ENCODE results near the gene MYOT. TPM values are rescaled to one million over a fixed set of nuclear protein-coding genes. Genes with fewer than 3 reads are reported as not detected.
A peak's percentile ranks its signal among the peaks of the same experiment; 100 is the strongest.
"Not testable (repeated sequence)": the region's sequence is repeated elsewhere in the genome, so short reads cannot be mapped to it uniquely, and the experiment has no call there.

MYOT gene
- total RNA-seq, 4 donors from 2014 or later, result 3.2 to 15.8 (median 4.1) TPM; not detected in 1

DNA sequence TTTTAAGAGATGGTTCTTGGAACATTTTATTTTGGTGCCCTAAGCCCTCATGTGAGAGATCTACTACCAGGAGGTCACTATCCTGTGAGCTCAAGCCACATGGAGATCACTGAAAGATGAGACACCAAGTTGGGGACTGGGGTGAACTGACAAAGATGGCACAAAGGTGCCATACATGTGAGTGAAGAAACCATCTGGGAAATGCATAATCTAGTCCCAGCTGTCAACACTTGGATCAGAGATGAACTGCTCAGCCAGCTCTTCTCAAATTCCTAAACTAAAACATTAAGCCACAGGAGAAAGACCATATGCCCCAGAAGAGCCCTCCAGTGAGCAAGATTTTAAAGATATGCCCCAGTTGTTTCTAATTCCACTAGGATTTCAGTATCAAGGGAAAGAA, 22.2 kb upstream of the MYOT start:
- DNase-seq (ENCODE audit: low spot score) (no peak), ATAC-seq (ENCODE audit: low FRiP score) (no peak)
- TF ChIP-seq, protein P1, sequence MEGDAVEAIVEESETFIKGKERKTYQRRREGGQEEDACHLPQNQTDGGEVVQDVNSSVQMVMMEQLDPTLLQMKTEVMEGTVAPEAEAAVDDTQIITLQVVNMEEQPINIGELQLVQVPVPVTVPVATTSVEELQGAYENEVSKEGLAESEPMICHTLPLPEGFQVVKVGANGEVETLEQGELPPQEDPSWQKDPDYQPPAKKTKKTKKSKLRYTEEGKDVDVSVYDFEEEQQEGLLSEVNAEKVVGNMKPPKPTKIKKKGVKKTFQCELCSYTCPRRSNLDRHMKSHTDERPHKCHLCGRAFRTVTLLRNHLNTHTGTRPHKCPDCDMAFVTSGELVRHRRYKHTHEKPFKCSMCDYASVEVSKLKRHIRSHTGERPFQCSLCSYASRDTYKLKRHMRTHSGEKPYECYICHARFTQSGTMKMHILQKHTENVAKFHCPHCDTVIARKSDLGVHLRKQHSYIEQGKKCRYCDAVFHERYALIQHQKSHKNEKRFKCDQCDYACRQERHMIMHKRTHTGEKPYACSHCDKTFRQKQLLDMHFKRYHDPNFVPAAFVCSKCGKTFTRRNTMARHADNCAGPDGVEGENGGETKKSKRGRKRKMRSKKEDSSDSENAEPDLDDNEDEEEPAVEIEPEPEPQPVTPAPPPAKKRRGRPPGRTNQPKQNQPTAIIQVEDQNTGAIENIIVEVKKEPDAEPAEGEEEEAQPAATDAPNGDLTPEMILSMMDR (IDR thresholded peaks at IDR 0.05), result no peak

DNA sequence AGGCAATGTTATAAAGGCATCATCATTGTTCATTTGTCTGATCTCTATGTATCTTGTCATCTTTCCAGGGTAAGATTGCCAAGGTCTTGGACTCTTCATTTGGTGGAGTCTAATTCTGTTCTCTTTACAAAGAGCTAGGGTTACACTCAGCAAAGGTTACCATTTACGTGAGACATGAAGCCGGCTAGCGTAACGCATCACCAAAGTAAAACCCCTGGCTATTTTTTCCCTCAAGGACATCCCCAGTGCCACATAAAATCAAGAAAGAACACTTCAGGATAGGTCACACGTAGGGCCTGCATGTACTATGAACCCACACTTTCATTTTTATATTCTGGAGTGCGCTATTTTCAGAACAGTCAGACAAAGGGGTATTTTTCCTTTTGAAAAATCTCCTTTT, 20.0 kb upstream of the MYOT start:
- DNase-seq (ENCODE audit: low spot score), result no peak
- ATAC-seq (ENCODE audit: low FRiP score), result no peak
- TF ChIP-seq, protein P1 (IDR thresholded peaks at IDR 0.05), result no peak

DNA sequence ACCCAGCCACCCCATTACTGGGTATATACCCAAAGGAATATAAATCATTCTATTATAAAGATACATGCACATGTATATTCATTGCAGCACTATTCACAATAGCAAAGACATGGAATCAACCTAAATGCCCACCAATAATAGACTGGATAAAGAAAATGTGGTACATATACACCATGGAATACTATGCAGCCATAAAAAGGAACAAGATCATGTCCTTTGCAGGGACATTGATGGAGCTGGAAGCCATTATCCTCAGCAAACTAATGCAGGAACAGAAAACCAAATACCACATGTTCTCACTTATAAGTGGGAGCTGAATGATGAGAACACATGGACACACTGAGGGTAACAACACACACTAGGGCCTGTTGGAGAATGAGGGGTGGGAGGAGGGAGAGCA, 14.5 kb upstream of the MYOT start:
- ATAC-seq (ENCODE audit: low FRiP score); DNase-seq (ENCODE audit: low spot score): not testable (repeated sequence)

GRCh38 chr5:137856201-137856600, 11.5 kb upstream of the MYOT start:
- ATAC-seq (ENCODE audit: low FRiP score), result no peak

DNA sequence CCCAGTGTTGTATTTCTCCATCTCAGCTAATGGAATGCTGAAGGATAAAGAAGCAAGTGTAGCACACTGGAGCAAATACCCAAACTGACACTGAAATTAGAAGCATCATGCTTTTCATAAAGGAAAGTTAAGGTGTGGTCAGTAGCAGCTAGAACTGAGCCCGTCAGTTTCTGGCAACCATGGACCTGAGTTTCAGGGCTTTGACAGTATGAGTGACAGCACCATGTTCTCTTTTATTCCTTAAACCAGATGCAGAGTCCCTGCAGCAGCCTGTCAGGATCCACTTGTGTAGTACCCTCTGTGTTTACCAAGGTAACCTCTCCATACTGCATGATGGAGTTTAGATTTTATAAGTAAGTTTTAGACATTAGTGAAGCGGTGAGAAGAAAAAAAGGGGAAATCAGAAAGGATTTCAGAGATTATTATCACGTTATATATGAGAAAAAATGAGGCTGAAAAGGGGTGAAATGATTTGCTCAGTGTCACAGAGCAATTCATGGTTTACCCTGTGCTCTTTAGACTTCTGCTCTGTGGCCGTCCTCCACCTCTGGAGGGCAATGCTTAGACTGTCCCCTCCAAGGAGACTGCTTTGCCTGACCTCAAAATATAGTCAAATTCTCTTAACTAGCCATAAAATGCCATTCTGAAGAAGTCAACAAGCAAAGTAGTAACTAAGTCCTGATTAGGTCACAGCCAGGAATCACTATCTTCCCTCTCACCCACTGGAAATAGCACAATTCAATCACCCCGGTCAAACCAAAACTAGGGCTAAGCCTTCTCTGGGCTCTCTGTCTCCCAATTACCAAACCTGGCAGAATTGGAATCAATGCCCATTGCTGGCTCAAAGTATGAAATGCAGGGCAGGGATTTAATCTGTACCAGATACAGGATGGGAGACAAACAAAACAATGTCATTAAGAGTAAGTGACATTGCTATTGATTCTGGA, 10.5 kb upstream of the MYOT start:
- TF ChIP-seq, protein P1 (IDR thresholded peaks at IDR 0.05), result no peak
- DNase-seq (ENCODE audit: low spot score) (no peak), ATAC-seq (ENCODE audit: low FRiP score) (no peak)

More at GRCh38 chr5:137856201-137856600, 11.5 kb upstream of the MYOT start:
- DNase-seq (ENCODE audit: low spot score), result no peak
- TF ChIP-seq, protein P1 (IDR thresholded peaks at IDR 0.05), result no peak

GRCh38 chr5:137858223-137858916, 9.3 kb upstream of the MYOT start:
- peak; percentile 68 for ATAC-seq (ENCODE audit: low FRiP score)
- TF ChIP-seq, protein P1 (IDR thresholded peaks at IDR 0.05), result no peak
- no peak for DNase-seq (ENCODE audit: low spot score)

GRCh38 chr5:137858954-137859353, 8.7 kb upstream of the MYOT start:
- ATAC-seq (ENCODE audit: low FRiP score), result no peak
- DNase-seq (ENCODE audit: low spot score), result no peak
- TF ChIP-seq, protein P1 (IDR thresholded peaks at IDR 0.05), result no peak

Data from omental fat pad (tissue), 4 donors.